Measurements from ENCODE around the gene ZNF264. TPM values are rescaled to one million over a fixed set of nuclear protein-coding genes. Genes with fewer than 3 reads are reported as not detected.

ZNF264 gene
- total and polyA plus RNA-seq, 3 experiments from 2014 or later = 13.0 to 27.8 (median 26.6) TPM

GRCh38 chr19:57271280-57271679 lies 80.0 kb downstream of the ZNF264 start:
- Histone ChIP-seq H3K27me3 (ENCODE audit: insufficient read depth, low read length, poor library complexity, severe bottlenecking) (no peaks in the 10 kb centered on the region), H3K4me1 (ENCODE audit: insufficient read depth, low read length) (no peaks in the 10 kb centered on the region), H3K9me3 (ENCODE audit: low read length) (no peaks in the 10 kb centered on the region), H3K27ac (ENCODE audit: low read depth, low read length) (no peak overlapping the region), H3K4me3 (ENCODE audit: low read length) (no peak overlapping the region), H3K36me3 (ENCODE audit: insufficient read depth, low read length) (no peaks in the 10 kb centered on the region)
- ChIA-PET POLR2A (no interaction called here), CTCF (no interaction called here)
- Mint-ChIP-seq H3K4me1 (peaks cover 0 to 5% (median 0%) of the 10 kb centered on the region in 3 donors), H3K36me3 (peaks cover 24 to 52% (median 48%) of the 10 kb centered on the region in 3 donors), H3K27ac (no peak overlapping the region), H3K9me3 (peaks cover 0 to 19% (median under 1%) of the 10 kb centered on the region in 5 donors), H3K4me3 (no peak overlapping the region), H3K27me3 (no peaks in the 10 kb centered on the region)
- DNase-seq = no peak

Other genes starting within 250 kb of the ZNF264 start
- not detected for gene USP29, start 71.5 kb upstream of the ZNF264 start, total RNA-seq
- gene USP29, start 71.5 kb upstream of the ZNF264 start, polyA plus RNA-seq = not detected
- not detected for gene ZIM3, start 46.3 kb upstream of the ZNF264 start, total RNA-seq
- not detected for gene ZIM3, start 46.3 kb upstream of the ZNF264 start, polyA plus RNA-seq
- not detected for gene DUXA, start 24.0 kb upstream of the ZNF264 start, total RNA-seq
- gene DUXA, start 24.0 kb upstream of the ZNF264 start, polyA plus RNA-seq = not detected
- gene AURKC, start 39.5 kb downstream of the ZNF264 start, total RNA-seq = 1 to 10 TPM; 1.3 to 2.7 TPM
- not detected for gene AURKC, start 39.5 kb downstream of the ZNF264 start, polyA plus RNA-seq
- 10 to 100 TPM; 11.1 to 11.7 TPM for gene ZNF805, start 49.1 kb downstream of the ZNF264 start, total RNA-seq
- 4.0 TPM for gene ZNF805, start 49.1 kb downstream of the ZNF264 start, polyA plus RNA-seq
- gene ZNF460, start 89.0 kb downstream of the ZNF264 start, total RNA-seq = 10 to 100 TPM; 45.5 to 52.0 TPM
- 7.5 TPM for gene ZNF460, start 89.0 kb downstream of the ZNF264 start, polyA plus RNA-seq
- gene ZNF543, start 129.0 kb downstream of the ZNF264 start, total RNA-seq = 1 to 10 TPM; 9.0 to 9.3 TPM
- gene ZNF543, start 129.0 kb downstream of the ZNF264 start, polyA plus RNA-seq = 6.0 TPM
- 10 to 100 TPM in 1 of 2 experiments, 1 to 10 TPM in 1; 9.4 to 10.3 TPM for gene ZNF304, start 159.8 kb downstream of the ZNF264 start, total RNA-seq
- gene ZNF304, start 159.8 kb downstream of the ZNF264 start, polyA plus RNA-seq = 3.2 TPM
- 1 to 10 TPM; 7.0 to 7.7 TPM for gene TRAPPC2B, start 172.1 kb downstream of the ZNF264 start, total RNA-seq
- 22.5 TPM for gene TRAPPC2B, start 172.1 kb downstream of the ZNF264 start, polyA plus RNA-seq
- 1 to 10 TPM; 2.2 to 3.3 TPM for gene ZNF547, start 172.1 kb downstream of the ZNF264 start, total RNA-seq
- gene ZNF547, start 172.1 kb downstream of the ZNF264 start, polyA plus RNA-seq = 1.7 TPM
- gene ZNF548, start 198.4 kb downstream of the ZNF264 start, total RNA-seq = 10 to 100 TPM; 19.2 to 19.5 TPM
- 19.9 TPM for gene ZNF548, start 198.4 kb downstream of the ZNF264 start, polyA plus RNA-seq
- gene ZNF17, start 219.7 kb downstream of the ZNF264 start, total RNA-seq = 10 to 100 TPM; 11.5 to 17.0 TPM
- 6.5 TPM for gene ZNF17, start 219.7 kb downstream of the ZNF264 start, polyA plus RNA-seq
- 10 to 100 TPM; 29.9 to 32.7 TPM for gene ZNF749, start 243.8 kb downstream of the ZNF264 start, total RNA-seq
- 4.1 TPM for gene ZNF749, start 243.8 kb downstream of the ZNF264 start, polyA plus RNA-seq